Gastroesophageal sphincter (tissue), 3 donors: ENCODE data around the gene STT3B.

Experiments
- CTCF ChIP-seq, 4 experiments: fragments of 200-600 bp in 2 of 4; fragments of 450-650 bp in 2 of 4; sonication (generic) in 1 of 4; IDR thresholded peaks; one replicate each; pipeline ENCODE4 v1.5.1; 2017 to 2019; ENCODE audit warnings: antibody characterized with exemption in 4 of 4, mild to moderate bottlenecking in 2 of 4, moderate library complexity in 2 of 4
- POLR2A ChIP-seq, 2 donors: fragments of 450-650 bp; IDR thresholded peaks; one replicate each; pipeline ENCODE4 v1.6.1; 2017; ENCODE audit warnings: antibody characterized with exemption in 2 of 2, mild to moderate bottlenecking in 2 of 2, moderate library complexity in 1 of 2
- POLR2AphosphoS5 ChIP-seq: sonication (generic); formaldehyde crosslinking; IDR thresholded peaks from one replicate; pipeline ENCODE4 v1.6.1; 2017; ENCODE audit warnings: antibody characterized with exemption

GRCh38 chr3:31514570-31514969, 18.2 kb upstream of the STT3B start:
- no peak for TF ChIP-seq POLR2AphosphoS5
- TF ChIP-seq CTCF (IDR thresholded peaks at IDR 0.05): no peak
- TF ChIP-seq POLR2A (IDR thresholded peaks at IDR 0.05): no peak
